HL-60 (cell line): ENCODE data around the gene MAN1C1.

ENCODE experiments used
- CTCF ChIP-seq: IDR thresholded peaks from one replicate; pipeline ENCODE4 v1.5.1; 2011; ENCODE audit warnings: low read length, control low read depth, inconsistent platforms; ENCODE audit not compliant: insufficient read depth
- POLR2AphosphoS5 ChIP-seq: IDR thresholded peaks from 2 replicates; pipeline ENCODE4 v1.6.1; 2012; ENCODE audit warnings: low read depth

DNA sequence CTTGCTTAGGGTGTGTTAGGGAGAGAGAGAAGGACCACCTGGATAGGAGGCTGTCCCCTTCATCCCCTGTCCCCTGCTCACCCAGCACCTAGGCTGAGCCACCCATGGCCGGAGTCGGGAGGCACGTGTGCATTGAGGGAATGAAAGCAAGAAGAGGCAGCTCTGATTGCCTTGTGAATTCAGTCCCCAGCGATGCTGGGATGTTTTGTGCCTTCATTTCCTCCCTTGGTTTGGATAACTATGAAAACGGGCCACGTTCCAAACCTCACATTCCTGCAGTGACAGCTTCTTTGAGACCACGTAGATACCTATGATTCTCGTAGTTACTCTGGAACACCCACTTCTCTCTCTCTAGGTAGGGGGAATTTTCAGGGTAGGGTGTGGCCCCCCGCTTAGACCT lies 67.1 kb downstream of the MAN1C1 start:
- TF ChIP-seq CTCF (no peak), POLR2AphosphoS5 (no peak)
